HepG2 (cell line): ENCODE results near the gene AK8. TPM values are rescaled to one million over a fixed set of nuclear protein-coding genes. Genes with fewer than 3 reads are reported as not detected.

ENCODE experiments used
- ATAC-seq: fragments of 200-7000 bp; cut with Tn5 transposase; 3 replicates; pipeline ENCODE4 v1.9.1; 2020; ENCODE audit warnings: mild to moderate bottlenecking, moderate library complexity
- BruUV-seq: library from RNA; stranded (reverse); fragments of 400-500 nt; replicated peaks from 2 replicates; lab custom pipeline; 2021; lab: Mats Ljungman, UMichigan
- CTCF ChIA-PET: fragments of 300-600 bp; formaldehyde crosslinking; extraction: SDS; loops from one replicate; lab custom pipeline; 2021; ENCODE audit warnings: low total read pairs, inconsistent platforms, low intra/inter-chr PET ratio; lab: Yijun Ruan, JAX
- POLR2A ChIA-PET: fragments of 350-600 bp; sonication (Branson Sonifier 250); formaldehyde crosslinking; loops from one replicate; lab custom pipeline; 2020; ENCODE audit warnings: antibody characterized with exemption, inconsistent platforms; lab: Yijun Ruan, JAX
- DNase-seq: peaks from one replicate; pipeline ENCODE4 v3.0.0-alpha.2; 2015; ENCODE audit warnings: low spot score
- FAIRE-seq: peaks from 3 replicates; lab custom pipeline; 2011; peaks lifted over from hg19 to GRCh38; lab: Jason Lieb, UNC
- H2AFZ ChIP-seq: one replicate; pipeline ENCODE4 v1.6.1; 2011; ENCODE audit warnings: low read length, inconsistent platforms
- H3K27ac ChIP-seq: fragments of 300-600 bp; 3 replicates; pipeline ENCODE4 v1.8.0; 2011; ENCODE audit warnings: mixed run types, mild to moderate bottlenecking, mixed read lengths, low read length, inconsistent platforms; ENCODE audit not compliant: insufficient read depth; ENCODE audit errors: extremely low read length
- H3K27me3 ChIP-seq, 2 experiments: fragments of 200-600 bp in 1 of 2; 2 replicates in 1 of 2; 3 replicates in 1 of 2; pipeline versions ENCODE4 v1.6.0 to v1.8.0; 2011; ENCODE audit warnings: low read length in 2 of 2, mild to moderate bottlenecking in 2 of 2, moderate library complexity in 2 of 2, inconsistent platforms in 1 of 2; ENCODE audit not compliant: insufficient read depth in 2 of 2, control insufficient read depth in 1 of 2
- H3K36me3 ChIP-seq, 2 experiments: fragments of 200-600 bp in 1 of 2; replicated peaks in 1 of 2; 2 replicates in 1 of 2; 3 replicates in 1 of 2; pipeline versions ENCODE4 v1.5.1 to v1.8.0; 2011; ENCODE audit warnings: low read length in 2 of 2, inconsistent platforms in 1 of 2; ENCODE audit not compliant: insufficient read depth in 2 of 2, control insufficient read depth in 1 of 2
- H3K4me1 ChIP-seq: 2 replicates; pipeline ENCODE4 v1.5.1; 2012; ENCODE audit warnings: low read length, inconsistent platforms; ENCODE audit not compliant: insufficient read depth
- H3K4me2 ChIP-seq: 2 replicates; pipeline ENCODE4 v1.6.0; 2011; ENCODE audit warnings: low read depth, low read length, inconsistent platforms
- H3K4me3 ChIP-seq, 3 experiments: fragments of 200-600 bp in 1 of 3; sonication (generic), shearing (Covaris generic) in 1 of 3; replicated peaks in 1 of 3; 2 replicates each; pipeline ENCODE4 v1.5.1; 2011 to 2016; ENCODE audit warnings: low read length in 3 of 3, inconsistent platforms in 2 of 3, low read depth in 2 of 3, mild to moderate bottlenecking in 2 of 3, control low read depth in 1 of 3, mixed read lengths in 1 of 3; ENCODE audit not compliant: insufficient read depth in 1 of 3
- H3K79me2 ChIP-seq: one replicate; pipeline ENCODE4 v1.6.1; 2011; ENCODE audit warnings: low read length, inconsistent platforms; ENCODE audit not compliant: insufficient read depth
- H3K9ac ChIP-seq: 2 replicates; pipeline ENCODE4 v1.6.0; 2011; ENCODE audit warnings: mild to moderate bottlenecking, low read depth, low read length, inconsistent platforms; ENCODE audit not compliant: insufficient read depth
- H3K9me3 ChIP-seq: 2 replicates; pipeline ENCODE4 v1.5.1; 2012; ENCODE audit warnings: mild to moderate bottlenecking, low read length
- H4K20me1 ChIP-seq: 2 replicates; pipeline ENCODE4 v1.6.0; 2011; ENCODE audit warnings: inconsistent platforms, mild to moderate bottlenecking, low read length, moderate library complexity; ENCODE audit not compliant: insufficient read depth
- DDIT3 ChIP-seq: sonication (generic); formaldehyde crosslinking; IDR thresholded peaks from 2 replicates; pipeline ENCODE4 v1.4.0; 2020; ENCODE audit warnings: mild to moderate bottlenecking, missing genetic modification reagents
- DZIP1 ChIP-seq: sonication (generic); formaldehyde crosslinking; IDR thresholded peaks from 2 replicates; pipeline ENCODE4 v1.5.0; 2020; ENCODE audit warnings: mild to moderate bottlenecking, missing genetic modification reagents
- ERF ChIP-seq: IDR thresholded peaks from 2 replicates; pipeline ENCODE4 v1.6.1; 2018; ENCODE audit warnings: missing biosample characterization, missing genetic modification reagents
- KDM5B ChIP-seq: sonication (generic); formaldehyde crosslinking; IDR thresholded peaks from 2 replicates; pipeline ENCODE4 v1.4.0; 2020; ENCODE audit warnings: missing genetic modification reagents, mild to moderate bottlenecking, borderline replicate concordance
- MTF2 ChIP-seq: sonication (generic); formaldehyde crosslinking; IDR thresholded peaks from 2 replicates; pipeline ENCODE4 v1.5.0; 2020; ENCODE audit warnings: missing genetic modification reagents, borderline replicate concordance
- PTBP1 ChIP-seq: fragments of 200-400 bp; formaldehyde crosslinking; IDR thresholded peaks from 2 replicates; pipeline ENCODE4 v1.6.1; 2018; ENCODE audit warnings: low read length, low read depth; ENCODE audit not compliant: poor library complexity, severe bottlenecking
- SMARCC2 ChIP-seq: fragments of 450-650 bp; IDR thresholded peaks from 2 replicates; pipeline ENCODE4 v1.6.1; 2017; ENCODE audit warnings: antibody characterized with exemption, mild to moderate bottlenecking
- SRSF9 ChIP-seq: fragments of 200-400 bp; formaldehyde crosslinking; IDR thresholded peaks from 2 replicates; pipeline ENCODE4 v1.6.1; 2018; ENCODE audit warnings: borderline replicate concordance, mild to moderate bottlenecking, low read depth, low read length; ENCODE audit not compliant: insufficient read depth, poor library complexity, severe bottlenecking
- TBL1XR1 ChIP-seq: fragments of 150-350 bp; IDR thresholded peaks from 2 replicates; pipeline ENCODE4 v1.6.1; 2014; ENCODE audit warnings: borderline replicate concordance, low read length; ENCODE audit not compliant: partially characterized antibody
- TBX3 ChIP-seq: fragments of 450-650 bp; IDR thresholded peaks from 2 replicates; pipeline ENCODE4 v1.6.1; 2017; ENCODE audit warnings: antibody characterized with exemption, mild to moderate bottlenecking, inconsistent platforms, borderline replicate concordance
- ZBTB26 ChIP-seq: IDR thresholded peaks from 2 replicates; pipeline ENCODE4 v1.6.1; 2016; ENCODE audit warnings: missing compliant biosample characterization, missing genetic modification reagents, borderline replicate concordance
- ZC3H13 ChIP-seq: sonication (generic); formaldehyde crosslinking; IDR thresholded peaks from 2 replicates; pipeline ENCODE4 v1.8.1; 2023; ENCODE audit warnings: mild to moderate bottlenecking, missing genetic modification reagents, moderate library complexity
- ZNF414 ChIP-seq: sonication (generic); formaldehyde crosslinking; IDR thresholded peaks from 2 replicates; pipeline ENCODE4 v1.5.0; 2020; ENCODE audit warnings: missing genetic modification reagents
- ZNF430 ChIP-seq: sonication (generic); formaldehyde crosslinking; IDR thresholded peaks from 2 replicates; pipeline ENCODE4 v1.9.0; 2021; ENCODE audit warnings: mild to moderate bottlenecking, missing genetic modification reagents
- ZNF552 ChIP-seq: sonication (generic); formaldehyde crosslinking; IDR thresholded peaks from 2 replicates; pipeline ENCODE4 v1.9.0; 2022; ENCODE audit warnings: missing genetic modification reagents, mild to moderate bottlenecking, borderline replicate concordance
- ZNF557 ChIP-seq: sonication (generic); formaldehyde crosslinking; IDR thresholded peaks from 2 replicates; pipeline ENCODE4 v1.4.0; 2020; ENCODE audit warnings: missing genetic modification reagents
- ZNF781 ChIP-seq: sonication (generic); formaldehyde crosslinking; IDR thresholded peaks from 2 replicates; pipeline ENCODE4 v1.5.1; 2020; ENCODE audit warnings: borderline replicate concordance, mild to moderate bottlenecking, missing genetic modification reagents; ENCODE audit errors: not compliant biosample characterization
- WGBS: methylation state at CpG from one replicate; pipeline ENCODE4 v1.1.6; 2017; ENCODE audit warnings: low lambda C conversion rate; 5-methylcytosine and 5-hydroxymethylcytosine counted together
- in situ Hi-C: cut with HindIII; loops from 2 replicates; pipeline ENCODE4 v1.10.0; 2017; ENCODE audit warnings: low pct_unique_long_range_greater_than_20kb; ENCODE audit not compliant: extremely low pct_ligation_motif_present
- intact Hi-C: fragments of 100-400 bp; cut with micrococcal nuclease; formaldehyde crosslinking; loops from one replicate; pipeline ENCODE4 v1.10.0; 2022; ENCODE audit not compliant: unreplicated experiment
- polyA plus RNA-seq, 8 experiments: library from polyadenylated mRNA; depleted of rRNA in 3 of 8; stranded (reverse) in 7 of 8; unstranded in 1 of 8; fragments of >200 nt; fragmentation: Illumina TruSeq in 4 of 8; extraction: Trizol in 4 of 8; gene quantifications; 2 replicates each; pipeline versions ENCODE4 v1.2.1 to v1.2.3, GENCODE V29; 2011 to 2016; ENCODE audit warnings: low read depth in 4 of 8, missing spikeins in 1 of 8, mixed read lengths in 1 of 8; ENCODE audit not compliant: insufficient read depth in 1 of 8
- total RNA-seq, 5 experiments: library from RNA; depleted of rRNA; stranded (reverse); fragments of >200 nt; fragmentation: Illumina TruSeq; extraction: Trizol; gene quantifications; 2 replicates each; pipeline ENCODE4 v1.2.3, GENCODE V29; 2016; ENCODE audit warnings: low read depth in 1 of 5

The AK8 gene
- total and polyA plus RNA-seq, 2 of the 13 experiments (the other 11 are each of a cell fraction or from before 2014, with no cell fraction given), result 0.11 TPM; not detected in 1

GRCh38 chr9:132882616-132883015 is 4.5 kb upstream of the AK8 start (continued):
- TF ChIP-seq ZNF781 (CRISPR knock-in tag) (no peak), TBL1XR1 (no peak), MTF2 (CRISPR knock-in tag) (no peak), ERF (CRISPR knock-in tag) (no peak)
- TF ChIP-seq, all 625 proteins: peak for 0

- no peak for ATAC-seq
- H3K79me2 ChIP-seq, result no peaks in the 10 kb centered on the region
- in situ Hi-C loops, result no loop called here
- POLR2A ChIA-PET, result no interaction called here
- H2AFZ ChIP-seq, result no peak overlapping the region
- FAIRE-seq, result no peak
- peaks cover 0 to 8% of the 10 kb centered on the region in 2 experiments; a peak in 2 of 5 replicates for H3K27me3 ChIP-seq
- no peak overlapping the region for H3K27ac ChIP-seq
- peaks cover 30% of the 10 kb centered on the region for H3K4me1 ChIP-seq
- no peaks in the 10 kb centered on the region for H3K36me3 ChIP-seq
- no peak overlapping the region for H3K4me3 ChIP-seq
- no peak for DNase-seq
- no TSS peak for BruUV-seq
- intact Hi-C loops, result no loop called here
- H3K9ac ChIP-seq, result no peak overlapping the region
- no peak overlapping the region for H3K4me2 ChIP-seq
- CTCF ChIA-PET, result no interaction called here
- H3K9me3 ChIP-seq, result no peaks in the 10 kb centered on the region
- WGBS, result 42% methylated on average over 2 of the region's 6 CpGs
- H4K20me1 ChIP-seq, result no peaks in the 10 kb centered on the region
- no peak for TF ChIP-seq PTBP1
- no peak for TF ChIP-seq TBX3
- TF ChIP-seq DDIT3 (CRISPR knock-in tag), result no peak
- TF ChIP-seq ZNF430, result no peak
- TF ChIP-seq ZNF557 (CRISPR knock-in tag), result no peak
- TF ChIP-seq SRSF9, result no peak
- TF ChIP-seq KDM5B (CRISPR knock-in tag), result no peak
- TF ChIP-seq ZBTB26 (CRISPR knock-in tag), result no peak
- no peak for TF ChIP-seq DZIP1 (CRISPR knock-in tag)
- TF ChIP-seq ZNF414 (CRISPR knock-in tag), result no peak
- TF ChIP-seq ZC3H13, result no peak
- no peak for TF ChIP-seq SMARCC2
- TF ChIP-seq ZNF552 (CRISPR knock-in tag), result no peak
Measured at GRCh38 chr9:132881826-132882225, 3.7 kb upstream of the AK8 start.
